OCI-LY1 (cell line): ENCODE results near the gene AGBL3.

ENCODE experiments used
- CTCF ChIP-seq: fragments of 200-600 bp; sonication (generic), shearing (Covaris generic); IDR thresholded peaks from 2 replicates; pipeline ENCODE4 v1.5.1; 2017; ENCODE audit warnings: mild to moderate bottlenecking, antibody characterized with exemption, low read length, moderate library complexity, mixed read lengths
- EZH2 ChIP-seq: fragments of 200-600 bp; sonication (generic), shearing (Covaris generic); IDR thresholded peaks from 2 replicates; pipeline ENCODE4 v1.8.0; 2017; ENCODE audit warnings: borderline replicate concordance, mixed run types, mild to moderate bottlenecking, antibody characterized with exemption, low read length, moderate library complexity, mixed read lengths

DNA sequence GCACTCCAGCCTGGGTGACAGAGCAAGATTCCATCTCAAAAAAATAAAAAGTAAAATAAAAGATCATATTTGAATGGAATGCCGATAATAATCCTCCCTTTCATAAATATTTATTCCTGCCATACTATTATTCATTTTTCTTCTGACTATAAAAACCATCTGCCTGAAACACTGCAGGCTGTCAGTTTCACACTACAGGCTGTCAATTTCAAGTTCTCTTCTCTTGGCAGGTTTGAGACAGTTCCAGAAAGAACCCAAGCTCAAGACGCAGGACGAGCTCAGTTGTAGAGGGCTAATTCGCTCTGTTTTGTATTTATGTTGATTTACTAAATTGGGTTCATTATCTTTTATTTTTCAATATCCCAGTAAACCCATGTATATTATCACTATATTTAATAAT, 18.2 kb upstream of the AGBL3 start:
- TF ChIP-seq CTCF (no peak), EZH2 (no peak)
